GM12872 (cell line): ENCODE measurements around the gene PDGFD.

Source experiments
- CTCF ChIP-seq: IDR thresholded peaks from 3 replicates; pipeline ENCODE4 v1.5.1; 2011; ENCODE audit warnings: low read depth, mild to moderate bottlenecking, low read length, moderate library complexity; ENCODE audit not compliant: insufficient read depth

The PDGFD gene

GRCh38 chr11:103920449-103920848, 243.5 kb downstream of the PDGFD start:
- no peak for TF ChIP-seq CTCF

- TF ChIP-seq CTCF, result no peak
Observed at GRCh38 chr11:103910721-103911120, 253.2 kb downstream of the PDGFD start.

- TF ChIP-seq CTCF, result no peak
Observed at GRCh38 chr11:103907548-103908455, 256.1 kb downstream of the PDGFD start.

GRCh38 chr11:103907136-103907535, 256.8 kb downstream of the PDGFD start:
- TF ChIP-seq CTCF, result no peak

- TF ChIP-seq CTCF, result no peak
Observed at GRCh38 chr11:103906291-103906867, 257.6 kb downstream of the PDGFD start.

- no peak for TF ChIP-seq CTCF
Observed at GRCh38 chr11:103904324-103904667, 259.7 kb downstream of the PDGFD start.

- TF ChIP-seq CTCF, result no peak
Observed at GRCh38 chr11:103903621-103904323, 260.2 kb downstream of the PDGFD start.
